Panc1 (cell line): ENCODE data around the gene BRAP.

ENCODE experiments used
- POLR2AphosphoS5 ChIP-seq: IDR thresholded peaks from 2 replicates; pipeline ENCODE4 v1.6.1; 2012; ENCODE audit warnings: mild to moderate bottlenecking, low read depth, low read length, moderate library complexity
- TF ChIP-seq, protein P1 (sequence below): fragments of 450-650 bp; IDR thresholded peaks from 2 replicates; pipeline ENCODE4 v1.5.1; 2017; ENCODE audit warnings: mild to moderate bottlenecking

- TF ChIP-seq, protein P1, sequence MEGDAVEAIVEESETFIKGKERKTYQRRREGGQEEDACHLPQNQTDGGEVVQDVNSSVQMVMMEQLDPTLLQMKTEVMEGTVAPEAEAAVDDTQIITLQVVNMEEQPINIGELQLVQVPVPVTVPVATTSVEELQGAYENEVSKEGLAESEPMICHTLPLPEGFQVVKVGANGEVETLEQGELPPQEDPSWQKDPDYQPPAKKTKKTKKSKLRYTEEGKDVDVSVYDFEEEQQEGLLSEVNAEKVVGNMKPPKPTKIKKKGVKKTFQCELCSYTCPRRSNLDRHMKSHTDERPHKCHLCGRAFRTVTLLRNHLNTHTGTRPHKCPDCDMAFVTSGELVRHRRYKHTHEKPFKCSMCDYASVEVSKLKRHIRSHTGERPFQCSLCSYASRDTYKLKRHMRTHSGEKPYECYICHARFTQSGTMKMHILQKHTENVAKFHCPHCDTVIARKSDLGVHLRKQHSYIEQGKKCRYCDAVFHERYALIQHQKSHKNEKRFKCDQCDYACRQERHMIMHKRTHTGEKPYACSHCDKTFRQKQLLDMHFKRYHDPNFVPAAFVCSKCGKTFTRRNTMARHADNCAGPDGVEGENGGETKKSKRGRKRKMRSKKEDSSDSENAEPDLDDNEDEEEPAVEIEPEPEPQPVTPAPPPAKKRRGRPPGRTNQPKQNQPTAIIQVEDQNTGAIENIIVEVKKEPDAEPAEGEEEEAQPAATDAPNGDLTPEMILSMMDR: no peak
- no peak for TF ChIP-seq POLR2AphosphoS5
Observed at GRCh38 chr12:111655356-111655755, 30.4 kb downstream of the BRAP start.
